ENCODE data around the gene CKS2. TPM values are rescaled to one million over a fixed set of nuclear protein-coding genes. Genes with fewer than 3 reads are reported as not detected.

CKS2 gene
- total RNA-seq, 1 donor from 2014 or later = 14.7 TPM

GRCh38 chr9:89325733-89326132 lies 14.7 kb downstream of the CKS2 start:
- Histone ChIP-seq H3K4me3 (no peak overlapping the region), H3K27ac (no peak overlapping the region), H3K27me3 (no peaks in the 10 kb centered on the region), H3K36me3 (peaks cover 0 to 45% of the 10 kb centered on the region in 2 donors), H3K9me3 (no peaks in the 10 kb centered on the region), H3K4me1 (peaks cover 26% of the 10 kb centered on the region)
- intact Hi-C loops (cut with DNase I) = no loop called here
- TF ChIP-seq CTCF (IDR thresholded peaks at IDR 0.05) (no peak), POLR2A (IDR thresholded peaks at IDR 0.05) (no peak), POLR2AphosphoS5 (IDR thresholded peaks at IDR 0.05; ENCODE audit: insufficient read depth in 1 of 2, low read depth in 1 of 2) (no peak)
- no peak for DNase-seq (ENCODE audit: extremely low spot score in 2 of 2)

GRCh38 chr9:89328064-89328463 lies 17.1 kb downstream of the CKS2 start:
- no peaks in the 10 kb centered on the region for H3K27me3 ChIP-seq
- intact Hi-C loops (cut with DNase I) = no loop called here
- H3K4me3 ChIP-seq = no peak overlapping the region
- H3K36me3 ChIP-seq = peaks cover 0 to 63% of the 10 kb centered on the region in 2 donors
- no peak for DNase-seq (ENCODE audit: extremely low spot score in 2 of 2)
- H3K4me1 ChIP-seq = peaks cover 13% of the 10 kb centered on the region
- no peak for TF ChIP-seq POLR2A (IDR thresholded peaks at IDR 0.05)
- TF ChIP-seq CTCF (IDR thresholded peaks at IDR 0.05) = no peak
- no peak for TF ChIP-seq POLR2AphosphoS5 (IDR thresholded peaks at IDR 0.05; ENCODE audit: insufficient read depth in 1 of 2, low read depth in 1 of 2)
- H3K9me3 ChIP-seq = no peaks in the 10 kb centered on the region
- H3K27ac ChIP-seq = no peak overlapping the region

- no peak overlapping the region for H3K27ac ChIP-seq
- H3K9me3 ChIP-seq = no peaks in the 10 kb centered on the region
- intact Hi-C loops (cut with DNase I) = no loop called here
- no peak for TF ChIP-seq CTCF (IDR thresholded peaks at IDR 0.05)
- TF ChIP-seq POLR2AphosphoS5 (IDR thresholded peaks at IDR 0.05; ENCODE audit: insufficient read depth in 1 of 2, low read depth in 1 of 2) = no peak
- TF ChIP-seq POLR2A (IDR thresholded peaks at IDR 0.05) = no peak
- H3K4me3 ChIP-seq = no peak overlapping the region
- H3K36me3 ChIP-seq = peaks cover 0 to 81% of the 10 kb centered on the region in 2 donors
- no peaks in the 10 kb centered on the region for H3K27me3 ChIP-seq
- DNase-seq (ENCODE audit: extremely low spot score in 2 of 2) = no peak
- no peaks in the 10 kb centered on the region for H3K4me1 ChIP-seq
Observed at GRCh38 chr9:89329917-89330316, 18.9 kb downstream of the CKS2 start.

GRCh38 chr9:89330513-89330912 lies 19.5 kb downstream of the CKS2 start:
- intact Hi-C loops (cut with DNase I) = no loop called here
- TF ChIP-seq POLR2AphosphoS5 (IDR thresholded peaks at IDR 0.05; ENCODE audit: insufficient read depth in 1 of 2, low read depth in 1 of 2) (no peak), POLR2A (IDR thresholded peaks at IDR 0.05) (no peak), CTCF (IDR thresholded peaks at IDR 0.05) (no peak)
- Histone ChIP-seq H3K36me3 (peaks cover 0 to 87% of the 10 kb centered on the region in 2 donors), H3K4me1 (no peaks in the 10 kb centered on the region), H3K27ac (no peak overlapping the region), H3K9me3 (no peaks in the 10 kb centered on the region), H3K4me3 (no peak overlapping the region), H3K27me3 (no peaks in the 10 kb centered on the region)
- no peak for DNase-seq (ENCODE audit: extremely low spot score in 2 of 2)

- Histone ChIP-seq H3K36me3 (peaks cover 0 to 67% of the 10 kb centered on the region in 2 donors), H3K4me3 (no peak overlapping the region)
- intact Hi-C loops (cut with DNase I) = no loop called here
Observed at GRCh38 chr9:89339807-89340206, 28.8 kb downstream of the CKS2 start.

More at GRCh38 chr9:89339807-89340206, 28.8 kb downstream of the CKS2 start:
- TF ChIP-seq POLR2AphosphoS5 (IDR thresholded peaks at IDR 0.05; ENCODE audit: insufficient read depth in 1 of 2, low read depth in 1 of 2) = no peak
- TF ChIP-seq POLR2A (IDR thresholded peaks at IDR 0.05) = no peak
- no peak for TF ChIP-seq CTCF (IDR thresholded peaks at IDR 0.05)
- H3K27ac ChIP-seq = no peak overlapping the region
- H3K4me1 ChIP-seq = no peaks in the 10 kb centered on the region
- no peak for DNase-seq (ENCODE audit: extremely low spot score in 2 of 2)
- H3K27me3 ChIP-seq = no peaks in the 10 kb centered on the region
- H3K9me3 ChIP-seq = no peaks in the 10 kb centered on the region

Measured in vagina (tissue), 2 donors.